ENCODE results near the gene VSIG4.

DNA sequence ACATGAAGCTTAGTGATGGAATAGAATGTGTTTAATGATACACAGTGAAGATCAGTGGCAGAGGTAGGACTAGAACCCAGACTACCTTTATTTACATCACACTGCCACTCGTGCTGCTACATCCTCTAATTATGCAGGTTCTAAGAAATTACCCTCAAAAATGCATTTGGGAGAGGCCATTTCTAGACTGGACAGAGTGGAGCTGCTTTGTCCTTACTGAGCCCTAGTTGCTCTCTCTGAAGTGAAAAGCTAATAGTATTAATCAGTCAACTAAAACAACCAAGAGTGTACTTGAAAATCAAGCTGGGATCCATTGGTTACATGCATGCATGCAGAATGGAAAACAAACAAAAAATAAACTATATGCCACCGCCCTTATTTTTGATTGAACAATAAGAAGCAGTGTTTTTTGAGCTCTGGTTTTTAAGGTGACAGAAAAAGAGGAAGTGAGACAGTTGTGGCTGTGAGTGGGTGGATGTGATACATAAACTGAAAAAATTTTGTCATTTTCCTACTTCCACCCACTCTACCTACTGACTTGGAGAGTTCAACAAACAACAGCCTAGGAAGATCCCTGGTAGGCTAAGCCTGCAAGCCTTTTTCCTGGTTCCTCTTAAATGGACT, 6.8 kb upstream of the VSIG4 start:
- TF ChIP-seq EP300 (IDR thresholded peaks at IDR 0.05) (no peak), POLR2A (IDR thresholded peaks at IDR 0.05) (no peak)
- TF ChIP-seq, protein P1, sequence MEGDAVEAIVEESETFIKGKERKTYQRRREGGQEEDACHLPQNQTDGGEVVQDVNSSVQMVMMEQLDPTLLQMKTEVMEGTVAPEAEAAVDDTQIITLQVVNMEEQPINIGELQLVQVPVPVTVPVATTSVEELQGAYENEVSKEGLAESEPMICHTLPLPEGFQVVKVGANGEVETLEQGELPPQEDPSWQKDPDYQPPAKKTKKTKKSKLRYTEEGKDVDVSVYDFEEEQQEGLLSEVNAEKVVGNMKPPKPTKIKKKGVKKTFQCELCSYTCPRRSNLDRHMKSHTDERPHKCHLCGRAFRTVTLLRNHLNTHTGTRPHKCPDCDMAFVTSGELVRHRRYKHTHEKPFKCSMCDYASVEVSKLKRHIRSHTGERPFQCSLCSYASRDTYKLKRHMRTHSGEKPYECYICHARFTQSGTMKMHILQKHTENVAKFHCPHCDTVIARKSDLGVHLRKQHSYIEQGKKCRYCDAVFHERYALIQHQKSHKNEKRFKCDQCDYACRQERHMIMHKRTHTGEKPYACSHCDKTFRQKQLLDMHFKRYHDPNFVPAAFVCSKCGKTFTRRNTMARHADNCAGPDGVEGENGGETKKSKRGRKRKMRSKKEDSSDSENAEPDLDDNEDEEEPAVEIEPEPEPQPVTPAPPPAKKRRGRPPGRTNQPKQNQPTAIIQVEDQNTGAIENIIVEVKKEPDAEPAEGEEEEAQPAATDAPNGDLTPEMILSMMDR (IDR thresholded peaks at IDR 0.05), result no peak

Measured in sigmoid colon (tissue), 4 donors.